Hindlimb muscle (tissue), 1 donor: ENCODE data around the gene CREB3L4. TPM values are rescaled to one million over a fixed set of nuclear protein-coding genes. Genes with fewer than 3 reads are reported as not detected.
A peak's percentile ranks its signal among the peaks of the same experiment; 100 is the strongest.
"Not testable (repeated sequence)": the region's sequence is repeated elsewhere in the genome, so short reads cannot be mapped to it uniquely, and the experiment has no call there.

Experiments
- DNase-seq: peaks from one replicate; pipeline ENCODE4 v3.0.0-alpha.2; 2013
- polyA plus RNA-seq: library from polyadenylated mRNA; unstranded; fragments of 120-200 nt; gene quantifications from one replicate; pipeline ENCODE4 v1.2.1, GENCODE V29; 2013; ENCODE audit not compliant: insufficient read length

CREB3L4 gene
- polyA plus RNA-seq, 1 donor = 16.1 TPM

- peak; percentile 82 for DNase-seq
Observed at GRCh38 chr1:153985941-153986761, 18.4 kb downstream of the CREB3L4 start, which contains the start of gene RAB13. Gene RAB13, minus strand, starts transcription at chr1:153986339. Its CDS starts 103 bp downstream, at chr1:153986236.

GRCh38 chr1:153987621-153988020 is 19.9 kb downstream of the CREB3L4 start:
- DNase-seq = no peak

- DNase-seq = peak; percentile 96
Observed at GRCh38 chr1:153990468-153991150, 22.9 kb downstream of the CREB3L4 start, which contains the start of gene RPS27. Gene RPS27, plus strand, starts transcription at chr1:153990762. Its CDS starts 35 bp downstream, at chr1:153990797.

GRCh38 chr1:153991151-153991630 is 23.5 kb downstream of the CREB3L4 start:
- no peak for DNase-seq

- no peak for DNase-seq
Observed at GRCh38 chr1:153991806-153992205, 24.1 kb downstream of the CREB3L4 start.

GRCh38 chr1:153995202-153995601 is 27.5 kb downstream of the CREB3L4 start:
- no peak for DNase-seq

- no peak for DNase-seq
Observed at GRCh38 chr1:153995640-153996039, 27.9 kb downstream of the CREB3L4 start.

GRCh38 chr1:153996882-153997281 is 29.2 kb downstream of the CREB3L4 start:
- DNase-seq = not testable (repeated sequence)

- no peak for DNase-seq
Observed at GRCh38 chr1:154000420-154000819, 32.7 kb downstream of the CREB3L4 start.

GRCh38 chr1:154006136-154006535 is 38.4 kb downstream of the CREB3L4 start:
- no peak for DNase-seq

GRCh38 chr1:154012129-154012528 is 44.4 kb downstream of the CREB3L4 start:
- DNase-seq = no peak

- not testable (repeated sequence) for DNase-seq
Observed at GRCh38 chr1:154012543-154012942, 44.8 kb downstream of the CREB3L4 start.

GRCh38 chr1:154014154-154014907 is 46.6 kb downstream of the CREB3L4 start:
- no peak for DNase-seq

- DNase-seq = no peak
Observed at GRCh38 chr1:154019269-154019668, 51.6 kb downstream of the CREB3L4 start.

- no peak for DNase-seq
Observed at GRCh38 chr1:154019940-154020339, 52.2 kb downstream of the CREB3L4 start.

Other genes with a start within 250 kb of the CREB3L4 start
- gene INTS3, start 239.9 kb upstream of the CREB3L4 start, polyA plus RNA-seq = 45.5 TPM
- 23.7 TPM for gene SLC27A3, start 192.5 kb upstream of the CREB3L4 start, polyA plus RNA-seq
- gene GATAD2B, start 44.9 kb upstream of the CREB3L4 start, polyA plus RNA-seq = 19.6 TPM
- gene DENND4B, start 21.2 kb upstream of the CREB3L4 start, polyA plus RNA-seq = 39.7 TPM
- 23.3 TPM for gene CRTC2, start 9.3 kb upstream of the CREB3L4 start, polyA plus RNA-seq
- gene SLC39A1, start 4.4 kb upstream of the CREB3L4 start, polyA plus RNA-seq = 43.9 TPM
- gene JTB, start 9.8 kb downstream of the CREB3L4 start, polyA plus RNA-seq = 72.1 TPM
- 74.0 TPM for gene RAB13, start 18.4 kb downstream of the CREB3L4 start, polyA plus RNA-seq
- 3,171 TPM for gene RPS27, start 22.9 kb downstream of the CREB3L4 start, polyA plus RNA-seq
- not detected for gene NUP210L, start 187.2 kb downstream of the CREB3L4 start, polyA plus RNA-seq
- gene TPM3, start 224.2 kb downstream of the CREB3L4 start, polyA plus RNA-seq = 319 TPM
- gene CFAP141, start 238.4 kb downstream of the CREB3L4 start, polyA plus RNA-seq = not detected